Measurements from ENCODE around the gene HOXA6. TPM values are rescaled to one million over a fixed set of nuclear protein-coding genes. Genes with fewer than 3 reads are reported as not detected.

HOXA6 gene
- total RNA-seq, 1 experiment from 2014 or later: 1.6 TPM

- peak; percentile 48 for DNase-seq (ENCODE audit: low read depth)
These were observed 37.7 kb upstream of the HOXA6 start, which contains the start of gene HOXA11 for GRCh38 chr7:27185013-27185853. TSS of gene HOXA11 (minus strand) at chr7:27185232. CDS start at chr7:27185144, 88 bp downstream.

- DNase-seq (ENCODE audit: low read depth): peak; percentile 66
These were observed 36.9 kb upstream of the HOXA6 start for GRCh38 chr7:27184337-27185012.

GRCh38 chr7:27183682-27184336, 36.2 kb upstream of the HOXA6 start:
- peak; percentile 55 for DNase-seq (ENCODE audit: low read depth)

DNA sequence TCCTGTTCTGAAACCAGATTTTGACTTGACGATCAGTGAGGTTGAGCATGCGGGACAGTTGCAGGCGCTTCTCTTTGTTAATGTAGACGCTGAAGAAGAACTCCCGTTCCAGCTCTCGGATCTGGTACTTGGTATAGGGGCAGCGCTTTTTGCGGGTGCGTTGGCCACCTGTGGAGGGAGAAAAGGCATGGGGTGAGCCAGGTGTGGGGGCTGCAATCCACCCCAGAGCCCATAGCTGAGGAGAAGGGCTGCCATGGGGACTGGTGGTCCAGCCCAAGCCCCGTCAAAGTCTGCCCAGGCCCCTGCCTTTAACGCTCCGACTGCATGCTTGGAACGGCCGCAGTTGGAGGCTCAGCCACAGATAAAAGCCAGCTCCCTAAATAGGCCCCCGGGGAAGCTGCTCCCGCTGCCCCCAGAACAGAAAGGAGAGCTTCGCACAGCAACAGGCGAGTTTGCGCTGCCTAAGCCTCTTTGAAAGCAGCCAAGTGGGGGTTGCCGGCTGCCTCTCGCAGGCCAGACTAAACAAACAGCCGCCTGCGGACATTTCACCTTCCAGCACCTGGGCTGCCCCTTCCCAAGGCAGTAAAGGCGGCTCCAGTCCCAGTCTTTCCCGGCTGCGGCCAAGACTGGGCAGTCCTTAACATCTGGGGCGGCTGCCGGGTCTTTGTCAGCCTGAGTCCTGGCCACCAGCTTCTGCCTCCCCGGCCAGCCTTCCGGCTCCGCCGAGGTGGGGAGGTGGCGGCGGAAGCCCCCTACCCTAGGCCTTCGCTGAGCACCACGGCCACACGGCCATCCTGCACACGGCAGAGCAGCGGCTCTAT, 35.5 kb upstream of the HOXA6 start:
- DNase-seq (ENCODE audit: low read depth): no peak

DNA sequence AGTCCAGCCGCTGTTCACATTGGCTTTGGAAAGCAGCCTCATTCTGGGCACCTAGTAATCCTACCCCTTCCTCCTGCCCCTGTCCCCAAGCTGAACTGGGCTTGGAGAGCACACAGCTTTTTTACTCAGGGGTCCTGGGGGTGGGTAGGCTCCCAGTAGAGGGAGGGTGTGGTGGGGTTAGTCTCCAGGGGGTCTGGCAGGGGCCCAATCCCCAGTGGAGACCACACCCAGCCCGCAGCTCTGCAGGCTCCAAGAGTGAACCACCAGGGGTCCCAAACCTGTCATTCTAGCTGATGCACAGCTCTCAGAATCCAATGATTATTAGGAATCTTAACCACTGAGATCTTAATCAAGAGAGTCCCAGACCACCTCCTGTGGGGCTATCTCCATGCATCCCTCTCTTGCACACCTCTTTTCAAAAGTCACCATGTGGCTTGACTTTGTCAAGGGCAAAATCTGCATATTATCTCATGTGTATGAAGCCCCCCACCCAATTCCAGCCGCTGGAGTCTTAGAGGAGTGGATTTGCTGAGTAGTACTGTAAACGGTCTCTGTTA, 34.8 kb upstream of the HOXA6 start:
- no peak for DNase-seq (ENCODE audit: low read depth)

DNA sequence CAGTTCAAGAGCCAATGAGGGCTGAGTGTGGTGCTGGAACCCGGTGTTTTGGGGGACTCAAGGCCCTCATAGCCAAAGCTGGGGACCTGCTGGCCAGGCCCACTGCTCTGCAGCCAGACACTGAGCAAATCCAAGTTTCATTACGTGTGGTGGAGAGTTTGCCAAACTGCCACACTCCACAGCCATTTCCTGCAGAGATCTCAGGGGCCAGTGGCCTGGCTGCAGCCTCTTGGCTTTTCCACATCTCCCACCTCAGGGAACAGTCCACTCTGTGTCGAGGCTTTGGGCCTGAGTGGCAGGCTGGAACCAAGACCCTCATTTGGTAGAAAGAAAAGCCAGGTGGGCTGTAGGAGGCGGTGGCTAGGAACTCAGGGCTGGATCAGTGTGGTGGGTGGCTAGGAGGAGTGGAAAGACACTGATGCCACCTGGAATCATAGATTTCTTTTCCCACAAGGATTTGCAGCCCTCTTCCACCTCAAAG, 34.3 kb upstream of the HOXA6 start:
- no peak for DNase-seq (ENCODE audit: low read depth)

DNA sequence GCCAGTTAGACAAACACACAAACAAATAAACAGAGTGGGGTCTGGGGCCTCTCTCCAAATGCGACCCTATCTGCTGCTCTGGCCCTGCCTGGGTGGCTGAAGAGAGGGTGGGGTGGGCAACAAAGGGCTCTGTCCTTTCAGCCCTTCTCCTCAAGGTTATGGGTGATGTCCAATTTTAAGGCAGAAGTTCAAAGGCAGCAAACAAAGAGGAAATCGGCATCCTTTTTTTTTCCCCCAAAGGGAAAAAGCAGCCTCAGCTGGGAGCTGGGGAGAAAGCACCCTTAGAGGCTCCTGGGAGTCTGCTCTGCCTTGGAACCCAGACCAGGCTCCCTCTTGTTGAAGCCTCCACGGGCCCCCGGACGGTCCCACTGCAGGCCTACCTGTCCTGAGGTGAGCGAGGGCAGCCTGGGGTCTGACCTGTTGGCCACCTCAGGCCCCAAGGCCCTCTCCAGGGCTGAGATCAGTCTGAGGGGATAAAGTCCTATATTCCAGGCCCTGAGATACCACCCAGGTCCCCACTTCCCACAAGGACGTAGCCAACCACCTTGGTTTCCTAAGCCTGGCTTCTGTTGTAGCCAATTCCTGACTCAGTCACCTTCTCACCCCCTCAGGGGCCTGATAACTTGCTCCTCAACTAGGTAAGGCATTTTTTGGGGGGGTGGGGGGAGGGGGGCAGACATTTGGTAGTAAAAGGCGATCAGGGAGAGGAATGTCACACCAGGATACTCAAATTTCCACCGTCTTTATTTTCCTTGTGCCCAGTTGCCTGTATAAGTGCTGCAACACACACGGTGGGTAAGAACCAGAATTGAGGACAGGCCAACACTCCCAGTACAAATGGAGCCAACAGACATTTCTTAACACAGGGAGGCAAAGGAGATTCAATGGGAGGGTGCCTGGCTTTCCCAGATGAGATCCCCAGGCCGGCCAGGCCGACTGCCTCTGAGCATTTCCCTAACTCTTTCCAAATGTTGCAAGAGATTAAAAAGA, 33.2 kb upstream of the HOXA6 start:
- DNase-seq (ENCODE audit: low read depth): no peak

GRCh38 chr7:27179503-27180430, 32.2 kb upstream of the HOXA6 start:
- peak; percentile 72 for DNase-seq (ENCODE audit: low read depth)

- no peak for DNase-seq (ENCODE audit: low read depth)
These were observed 31.5 kb upstream of the HOXA6 start for GRCh38 chr7:27179030-27179429.

DNA sequence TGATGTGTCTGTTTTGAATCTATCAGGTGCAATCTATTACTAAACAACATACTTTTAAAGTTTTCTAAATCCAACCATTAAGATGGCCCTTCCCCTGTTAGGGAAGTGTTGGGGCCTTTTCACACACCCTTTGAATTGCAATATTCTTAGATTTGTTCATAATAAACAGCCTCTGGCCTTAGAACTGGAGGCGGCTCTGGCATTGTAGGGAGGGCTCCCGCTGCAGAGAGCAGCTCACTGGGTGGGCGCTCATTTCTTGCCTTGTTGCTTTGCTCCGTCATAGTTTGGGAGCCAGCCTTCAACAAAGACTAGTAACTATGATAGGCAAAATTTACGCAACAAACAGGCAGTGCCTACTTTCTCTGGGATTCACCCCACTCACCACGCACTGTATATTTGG, 30.8 kb upstream of the HOXA6 start:
- DNase-seq (ENCODE audit: low read depth): no peak

DNA sequence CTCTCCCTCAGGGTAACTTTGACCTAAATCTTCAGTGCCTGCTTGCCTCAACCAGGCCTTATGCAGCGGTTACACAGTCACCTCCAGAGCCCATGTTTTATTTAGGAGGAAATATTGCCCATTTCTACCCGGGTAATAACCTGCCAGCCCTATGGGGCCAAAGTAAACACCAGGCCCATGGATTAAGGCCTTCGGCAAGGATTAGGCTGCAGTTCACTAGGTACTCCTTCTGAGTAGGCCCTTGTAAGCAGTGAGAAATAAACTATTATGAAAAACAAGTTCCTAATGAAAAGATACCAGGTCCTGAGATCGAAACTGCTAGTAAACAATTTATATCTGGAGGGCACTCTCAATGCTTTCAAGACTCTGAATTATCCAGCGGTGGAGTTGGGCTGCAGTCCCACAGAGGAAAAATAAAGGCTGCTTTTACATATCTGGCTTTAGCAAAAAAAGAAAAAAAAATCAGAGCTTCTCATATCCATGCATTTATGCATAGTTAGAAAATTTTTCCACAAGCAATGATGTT, 30.3 kb upstream of the HOXA6 start:
- no peak for DNase-seq (ENCODE audit: low read depth)

- no peak for DNase-seq (ENCODE audit: low read depth)
These were observed 29.6 kb upstream of the HOXA6 start for GRCh38 chr7:27176962-27177794.

GRCh38 chr7:27176524-27176845, 28.9 kb upstream of the HOXA6 start:
- DNase-seq (ENCODE audit: low read depth): no peak

- DNase-seq (ENCODE audit: low read depth): no peak
These were observed 28.3 kb upstream of the HOXA6 start for GRCh38 chr7:27175626-27176523.

- DNase-seq (ENCODE audit: low read depth): no peak
These were observed 27.5 kb upstream of the HOXA6 start for GRCh38 chr7:27174874-27175625.
